GM13976 (cell line): ENCODE results near the gene FOXQ1.

Experiments used
- DNase-seq: peaks from one replicate; pipeline ENCODE4 v3.0.0; 2012; ENCODE audit warnings: low spot score
- in situ Hi-C: fragments of 300-500 bp; cut with MboI; formaldehyde crosslinking; loops from one replicate; pipeline ENCODE4 v1.12.0; 2022; ENCODE audit warnings: low sequenced_read_pairs, mixed read lengths, inconsistent platforms; ENCODE audit not compliant: unreplicated experiment
- TF ChIP-seq, protein P1 (sequence below): IDR thresholded peaks from 2 replicates; pipeline ENCODE4 v1.5.1; 2012; ENCODE audit warnings: borderline replicate concordance, mild to moderate bottlenecking; ENCODE audit not compliant: insufficient read depth; ENCODE audit errors: extremely low read depth, missing control alignments, control extremely low read depth

FOXQ1 gene

DNA sequence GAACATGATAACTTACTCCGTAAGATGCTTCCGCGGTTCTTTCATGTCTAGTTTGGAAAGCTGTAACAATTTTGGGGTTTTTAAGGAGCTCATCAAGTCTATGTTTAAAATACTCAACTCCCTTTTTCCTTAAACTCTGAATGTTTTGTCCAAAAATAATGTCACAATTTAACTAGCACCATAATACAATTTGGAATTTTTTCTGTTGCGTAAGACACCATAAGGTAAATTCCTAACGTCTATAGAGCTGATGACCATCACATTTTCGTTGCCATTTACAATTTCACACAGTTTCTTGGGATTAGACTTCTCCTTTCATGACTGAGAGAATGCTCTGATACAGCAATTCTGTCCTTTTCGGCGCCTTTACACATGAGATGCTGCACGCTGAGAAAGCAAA lies 50.7 kb downstream of the FOXQ1 start:
- DNase-seq: no peak
- TF ChIP-seq, protein P1, sequence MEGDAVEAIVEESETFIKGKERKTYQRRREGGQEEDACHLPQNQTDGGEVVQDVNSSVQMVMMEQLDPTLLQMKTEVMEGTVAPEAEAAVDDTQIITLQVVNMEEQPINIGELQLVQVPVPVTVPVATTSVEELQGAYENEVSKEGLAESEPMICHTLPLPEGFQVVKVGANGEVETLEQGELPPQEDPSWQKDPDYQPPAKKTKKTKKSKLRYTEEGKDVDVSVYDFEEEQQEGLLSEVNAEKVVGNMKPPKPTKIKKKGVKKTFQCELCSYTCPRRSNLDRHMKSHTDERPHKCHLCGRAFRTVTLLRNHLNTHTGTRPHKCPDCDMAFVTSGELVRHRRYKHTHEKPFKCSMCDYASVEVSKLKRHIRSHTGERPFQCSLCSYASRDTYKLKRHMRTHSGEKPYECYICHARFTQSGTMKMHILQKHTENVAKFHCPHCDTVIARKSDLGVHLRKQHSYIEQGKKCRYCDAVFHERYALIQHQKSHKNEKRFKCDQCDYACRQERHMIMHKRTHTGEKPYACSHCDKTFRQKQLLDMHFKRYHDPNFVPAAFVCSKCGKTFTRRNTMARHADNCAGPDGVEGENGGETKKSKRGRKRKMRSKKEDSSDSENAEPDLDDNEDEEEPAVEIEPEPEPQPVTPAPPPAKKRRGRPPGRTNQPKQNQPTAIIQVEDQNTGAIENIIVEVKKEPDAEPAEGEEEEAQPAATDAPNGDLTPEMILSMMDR: no peak
- in situ Hi-C loops: no loop called here

DNA sequence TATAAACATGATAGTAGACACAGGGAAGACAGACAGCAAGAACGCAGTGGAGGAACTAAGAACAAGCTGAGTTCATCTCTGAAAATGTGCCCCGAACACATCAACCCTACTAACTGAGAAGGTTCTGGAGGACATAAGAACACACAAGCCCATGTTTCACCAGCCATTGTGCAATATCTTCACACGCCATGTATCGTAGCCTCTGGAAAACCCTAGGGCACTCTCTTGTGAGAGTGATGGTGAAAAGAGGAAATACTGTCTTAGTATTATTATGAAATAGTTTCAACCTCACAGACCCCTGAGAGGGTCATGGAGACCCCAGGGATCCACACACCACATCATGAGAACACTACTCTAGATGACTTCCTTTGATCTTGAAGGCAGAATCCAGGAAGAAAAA lies 51.4 kb downstream of the FOXQ1 start:
- TF ChIP-seq, protein P1: no peak
- DNase-seq: no peak
- in situ Hi-C loops: no loop called here

DNA sequence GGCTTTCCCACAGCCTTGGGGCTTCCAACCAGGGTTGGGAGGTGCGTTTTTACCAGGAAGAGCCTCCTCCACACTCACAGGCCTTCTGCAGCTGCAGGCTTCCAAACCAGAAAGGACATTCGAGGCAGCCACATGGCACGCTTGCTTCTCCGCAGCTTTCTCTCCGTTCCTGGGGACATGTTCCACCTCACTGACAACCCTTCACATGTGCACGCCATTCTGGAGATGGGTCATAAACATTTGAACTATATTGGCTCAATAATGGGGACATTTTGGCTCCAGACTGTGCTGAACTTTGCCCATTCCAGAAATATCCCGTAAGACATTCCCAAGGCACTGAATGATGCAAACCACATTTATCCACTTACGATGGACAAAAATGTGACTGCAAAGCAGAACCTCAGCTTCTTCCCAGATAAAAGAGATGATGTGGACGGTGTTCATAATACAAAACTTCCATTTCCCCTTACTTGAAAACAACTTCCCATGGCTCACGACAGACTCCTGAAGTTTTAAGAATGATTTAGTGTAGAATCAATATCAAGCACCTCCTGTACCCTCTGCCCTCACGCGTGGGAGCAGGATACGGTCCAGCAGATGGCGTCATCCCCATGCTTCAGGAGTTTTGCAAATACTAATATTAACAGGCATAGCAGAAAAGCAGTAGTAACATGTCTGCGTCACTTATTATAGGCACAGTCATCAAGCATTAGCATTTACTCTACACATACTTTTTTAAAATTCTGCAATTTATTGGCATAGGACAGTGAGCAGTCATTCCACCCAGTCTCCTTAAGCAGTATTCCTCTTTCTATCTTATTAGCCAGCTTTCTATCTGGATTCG lies 52.1 kb downstream of the FOXQ1 start:
- DNase-seq: no peak
- TF ChIP-seq, protein P1: no peak
- in situ Hi-C loops: no loop called here
